GM18861 (cell line): ENCODE results near the gene GRAMD4.

ENCODE experiments used
- ATAC-seq: cut with Tn5 transposase; IDR thresholded peaks from one replicate; pipeline ENCODE4 v1.9.1; 2021; ENCODE audit not compliant: unreplicated experiment

Gene GRAMD4

GRCh38 chr22:46686221-46687047 lies 66.2 kb downstream of the GRAMD4 start:
- ATAC-seq = no peak

- no peak for ATAC-seq
Observed at GRCh38 chr22:46687048-46687444, 66.9 kb downstream of the GRAMD4 start.

- ATAC-seq = no peak
Observed at GRCh38 chr22:46687460-46687859, 67.3 kb downstream of the GRAMD4 start.

GRCh38 chr22:46688949-46689348 lies 68.8 kb downstream of the GRAMD4 start:
- ATAC-seq = no peak

DNA sequence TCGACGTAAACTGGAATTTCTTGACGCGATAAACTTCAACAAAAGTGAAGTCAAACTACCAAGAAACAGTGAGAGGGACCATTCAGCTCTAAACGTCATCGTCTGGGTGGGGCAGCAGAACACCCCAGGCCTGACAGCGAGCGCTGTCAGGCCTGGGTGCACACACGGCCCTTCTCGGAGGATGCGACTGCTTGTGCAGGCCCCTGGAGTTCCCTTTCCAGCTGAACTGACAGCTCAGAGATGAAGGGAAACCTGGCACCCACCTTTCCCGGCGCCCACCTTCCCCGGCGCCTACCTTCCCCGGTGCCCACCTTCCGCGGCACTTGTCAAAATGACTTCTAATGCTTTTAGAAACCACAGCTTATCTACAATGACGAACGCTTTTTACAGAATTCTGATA lies 70.0 kb downstream of the GRAMD4 start:
- ATAC-seq = no peak

DNA sequence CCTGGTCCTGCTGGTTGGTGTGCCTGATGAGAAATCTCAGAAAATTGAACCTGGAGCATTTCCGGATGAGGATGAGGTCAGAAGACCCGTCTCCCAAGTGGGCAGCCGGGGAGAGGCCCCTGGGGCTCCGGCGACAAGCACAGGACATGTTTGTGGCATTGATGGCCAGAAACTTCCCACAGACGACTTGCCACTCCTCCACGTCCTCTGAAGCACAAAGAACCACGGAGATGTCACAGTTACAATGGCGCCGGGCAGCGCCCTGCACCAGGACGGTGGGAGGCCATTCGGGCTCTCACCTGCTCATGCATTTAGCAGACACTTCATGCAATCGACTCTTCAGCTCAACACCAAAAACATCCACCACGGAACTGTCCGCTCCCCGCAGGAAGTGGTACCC lies 71.4 kb downstream of the GRAMD4 start:
- no peak for ATAC-seq

DNA sequence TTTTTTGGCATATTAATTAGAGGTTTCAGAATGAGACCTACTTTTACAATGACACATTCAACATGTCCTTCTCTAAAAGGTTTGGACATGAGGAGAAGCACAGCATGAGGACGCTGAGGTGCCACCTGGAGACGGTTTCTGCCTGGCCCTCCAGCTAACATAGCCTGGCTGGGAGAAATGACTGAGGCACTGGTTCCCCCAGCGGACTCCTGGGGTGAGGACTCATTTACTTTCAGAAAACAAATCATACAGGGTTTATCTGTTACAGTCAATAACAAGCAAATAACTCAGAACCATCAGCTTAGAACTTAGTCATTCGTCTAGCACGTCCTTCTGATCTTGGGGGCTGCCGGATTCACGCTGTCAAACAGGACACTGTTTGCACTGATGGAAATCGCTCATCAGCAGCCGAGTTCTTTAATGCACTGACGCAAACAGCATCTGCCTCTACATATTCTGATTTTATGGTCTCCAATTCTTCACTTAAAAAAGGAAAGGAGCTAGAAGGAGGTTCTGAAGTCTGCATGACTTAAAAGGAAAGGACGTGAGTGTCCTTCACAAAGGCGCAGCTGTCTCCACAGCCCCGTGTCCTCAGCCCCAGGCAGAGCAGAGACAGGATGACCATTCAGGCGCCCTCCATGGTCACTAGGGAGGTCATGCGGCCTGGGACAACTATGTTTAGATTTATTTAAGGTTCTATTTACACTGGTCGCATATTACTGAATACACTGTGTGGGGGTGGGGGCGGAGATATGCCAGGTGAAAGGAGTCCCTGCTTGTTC lies 73.6 kb downstream of the GRAMD4 start:
- no peak for ATAC-seq

- ATAC-seq = no peak
Observed at GRCh38 chr22:46694416-46695170, 74.4 kb downstream of the GRAMD4 start.

- ATAC-seq = no peak
Observed at GRCh38 chr22:46695346-46696228, 75.4 kb downstream of the GRAMD4 start.

GRCh38 chr22:46696229-46696518 lies 76.0 kb downstream of the GRAMD4 start:
- ATAC-seq = no peak

DNA sequence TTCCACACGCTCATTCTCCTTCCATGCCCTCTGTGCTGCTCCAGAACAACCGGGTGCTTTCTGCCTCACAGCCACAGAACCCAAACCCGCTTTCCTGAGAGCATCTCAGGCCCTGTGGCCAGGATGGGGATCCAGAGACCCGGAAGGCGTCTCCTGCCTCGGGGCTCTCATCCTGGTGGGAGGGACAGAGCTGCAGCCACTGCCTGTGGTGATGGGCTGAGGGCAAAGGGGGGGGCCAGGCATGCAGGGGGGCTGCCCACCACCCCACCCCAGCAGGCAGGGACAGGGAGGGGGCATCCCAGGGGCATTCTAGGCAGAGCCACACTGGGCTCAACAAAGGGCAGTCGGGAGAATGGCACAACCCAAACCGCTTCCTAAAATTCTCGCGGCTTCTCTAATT lies 76.4 kb downstream of the GRAMD4 start:
- ATAC-seq = no peak

DNA sequence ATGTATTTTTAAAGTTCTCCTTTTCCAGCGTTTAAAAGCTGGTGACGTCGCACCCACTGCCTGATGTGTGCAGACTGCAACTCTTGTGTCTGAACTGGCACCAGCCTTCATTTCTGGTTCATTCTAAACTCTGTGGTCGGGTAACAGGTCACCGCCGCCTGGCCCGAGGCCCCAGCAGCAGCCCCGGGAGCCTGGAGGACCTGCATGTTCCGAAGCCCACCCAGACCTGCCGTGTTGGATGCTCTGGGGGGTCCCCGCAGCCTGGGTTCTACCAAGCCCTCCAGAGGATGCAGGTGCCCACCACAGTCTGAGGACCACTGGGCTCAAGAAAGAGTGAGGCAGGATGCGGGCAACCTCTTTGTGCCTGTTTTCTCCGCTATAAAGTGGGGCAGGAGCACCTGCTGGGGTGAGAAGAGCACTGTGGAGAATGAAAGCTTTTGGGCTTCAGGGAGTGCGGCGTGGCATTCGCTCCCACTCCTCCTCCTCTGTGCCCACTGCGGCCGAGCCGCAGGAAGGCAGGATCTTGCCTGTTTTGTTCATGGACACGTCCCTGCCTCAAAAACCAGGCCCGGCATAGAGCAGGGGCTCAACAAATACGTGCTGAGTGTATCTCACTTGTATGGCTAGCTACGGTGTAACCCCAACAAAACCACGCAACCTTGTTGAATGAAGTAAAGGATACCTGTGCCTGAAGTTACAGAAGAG lies 77.8 kb downstream of the GRAMD4 start:
- ATAC-seq = no peak

DNA sequence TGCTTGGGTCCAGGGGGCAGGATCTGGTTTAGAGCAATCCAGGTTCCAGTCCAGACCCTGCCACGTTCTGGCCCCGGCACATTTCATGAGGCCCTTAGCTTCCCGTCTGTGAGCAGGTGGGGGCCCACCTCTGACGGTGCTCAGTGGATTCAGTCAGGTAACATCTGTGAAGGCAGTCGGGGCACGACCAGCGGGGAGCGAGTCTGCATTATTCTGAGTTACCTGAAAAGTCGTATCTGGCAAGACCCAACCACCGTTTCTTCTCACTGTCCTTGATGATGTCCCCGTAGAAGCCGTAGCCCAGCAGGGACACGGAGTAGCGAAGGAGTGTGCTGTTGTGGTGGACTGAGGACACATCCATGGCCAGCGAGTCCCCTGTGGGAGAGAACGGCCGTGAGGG lies 78.9 kb downstream of the GRAMD4 start:
- ATAC-seq = no peak

GRCh38 chr22:46701262-46701661 lies 81.1 kb downstream of the GRAMD4 start:
- no peak for ATAC-seq

DNA sequence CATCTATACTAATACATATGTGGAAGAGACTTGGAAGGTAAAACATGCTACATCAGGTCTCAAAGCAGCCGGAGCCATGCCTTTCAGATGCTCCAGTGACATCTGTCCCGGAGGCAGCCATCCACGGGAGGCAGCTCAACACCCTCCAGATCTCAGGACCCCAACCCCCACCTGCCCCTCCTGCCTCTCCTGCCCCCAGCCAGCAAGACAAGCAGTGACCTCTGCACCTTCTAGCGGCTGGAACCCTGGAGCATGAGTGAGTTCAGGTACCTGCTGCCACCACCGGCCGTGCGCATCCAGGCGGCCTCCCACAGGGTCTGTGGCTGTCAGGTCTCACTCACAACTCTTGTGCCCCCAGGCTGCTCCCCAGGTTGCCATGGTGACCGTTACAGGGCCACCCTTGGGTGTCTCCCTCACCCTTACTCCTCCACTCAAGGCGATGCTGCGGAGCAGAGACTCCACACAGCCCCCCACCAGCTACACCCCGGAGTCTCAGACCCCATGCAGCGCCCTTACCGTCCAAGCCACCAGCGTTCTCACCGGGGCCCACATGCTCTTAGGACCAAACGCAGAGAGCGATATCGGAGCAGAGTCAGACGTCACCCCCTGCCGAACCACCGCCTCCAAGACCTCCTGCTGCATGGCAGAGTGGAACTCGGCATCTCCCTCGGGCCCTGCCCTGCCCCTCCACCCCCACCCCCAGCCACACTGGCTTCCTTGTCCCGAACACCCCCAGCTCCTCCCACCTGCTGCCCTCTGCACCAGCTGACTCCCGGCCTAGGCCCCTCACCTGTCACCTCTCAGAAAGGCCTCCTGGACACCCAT lies 83.2 kb downstream of the GRAMD4 start:
- no peak for ATAC-seq

DNA sequence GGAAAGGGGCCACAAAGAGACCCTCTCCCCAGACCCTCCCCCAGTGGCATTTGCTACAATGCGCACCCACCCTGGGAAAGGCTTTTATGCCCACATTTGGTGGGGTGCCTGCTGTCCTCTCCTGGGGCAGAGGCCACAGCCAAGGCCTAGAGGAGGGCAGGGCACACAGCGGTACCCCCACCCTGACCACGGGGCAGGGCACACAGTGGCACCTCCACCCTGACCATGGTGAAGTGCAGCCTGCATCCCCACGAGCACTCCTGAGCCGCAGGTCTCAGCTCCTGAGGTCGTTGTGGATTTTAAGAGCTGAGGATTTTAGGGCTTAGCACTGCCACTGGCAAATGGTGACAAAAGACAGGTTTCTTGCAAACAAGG lies 83.8 kb downstream of the GRAMD4 start:
- ATAC-seq = no peak

DNA sequence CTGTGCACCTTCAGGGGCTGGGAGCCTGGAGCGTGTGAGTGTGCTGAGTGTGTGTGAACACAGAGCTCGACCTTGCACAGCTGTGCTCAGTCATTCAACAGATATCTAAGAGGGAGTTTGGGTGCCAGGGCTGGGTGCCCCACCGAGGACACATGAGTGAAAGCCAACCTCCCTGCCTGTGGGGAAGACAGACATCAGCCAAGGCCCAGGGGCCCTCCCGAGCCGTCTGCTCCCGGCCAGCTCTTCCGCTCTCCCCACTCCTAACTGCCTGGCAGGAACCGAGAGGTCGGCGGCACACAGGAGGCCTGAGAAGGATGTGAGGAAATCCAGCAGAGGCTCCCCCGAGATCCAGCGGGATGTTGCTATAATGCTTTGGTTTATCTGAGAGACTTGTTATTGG lies 85.9 kb downstream of the GRAMD4 start:
- ATAC-seq = no peak

DNA sequence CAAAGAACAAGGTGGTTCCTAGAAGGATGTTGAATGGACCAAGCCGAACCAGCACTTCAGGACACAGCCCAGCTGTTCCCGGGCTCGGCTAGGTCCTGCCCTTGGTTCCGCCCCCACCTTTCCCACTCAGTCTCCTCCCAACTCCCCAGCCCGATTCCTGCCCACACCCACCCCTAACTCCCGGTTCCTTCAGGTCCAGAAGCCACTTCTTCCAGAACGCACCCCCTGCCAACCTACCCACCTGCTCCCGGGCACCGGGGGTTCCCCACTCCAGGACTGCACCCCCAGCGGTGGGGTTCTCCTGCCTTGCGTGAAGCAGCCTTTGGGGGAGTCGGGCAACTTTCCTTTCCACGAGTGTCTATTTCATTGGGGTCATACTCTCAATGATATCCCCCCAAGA lies 87.1 kb downstream of the GRAMD4 start:
- ATAC-seq = no peak

- ATAC-seq = no peak
Observed at GRCh38 chr22:46707827-46708570, 87.8 kb downstream of the GRAMD4 start.
